HFF-Myc (cell line): ENCODE results near the gene ACSS2.

Source experiments
- DNase-seq: peaks from one replicate; pipeline ENCODE4 v3.0.0-alpha.2; 2011; ENCODE audit warnings: low read depth; ENCODE audit errors: extremely low read depth
- H3K4me3 ChIP-seq: replicated peaks from 2 replicates; pipeline ENCODE4 v1.5.1; 2011; ENCODE audit warnings: low read depth, mild to moderate bottlenecking, control low read depth, low read length
- CTCF ChIP-seq: IDR thresholded peaks from 2 replicates; pipeline ENCODE4 v1.5.1; 2012; ENCODE audit warnings: mild to moderate bottlenecking, low read depth, low read length, control low read depth; ENCODE audit errors: missing control alignments

Gene ACSS2

GRCh38 chr20:34965051-34965450 is 88.6 kb downstream of the ACSS2 start:
- no peak overlapping the region for H3K4me3 ChIP-seq
- no peak for DNase-seq
- TF ChIP-seq CTCF: no peak

- no peak for TF ChIP-seq CTCF
- DNase-seq: no peak
- H3K4me3 ChIP-seq: no peak overlapping the region
Observed at GRCh38 chr20:34967421-34967820, 91.0 kb downstream of the ACSS2 start.

- H3K4me3 ChIP-seq: no peak overlapping the region
- DNase-seq: no peak
- no peak for TF ChIP-seq CTCF
Observed at GRCh38 chr20:34968042-34968775, 91.8 kb downstream of the ACSS2 start.

GRCh38 chr20:34970193-34970840 is 93.9 kb downstream of the ACSS2 start:
- TF ChIP-seq CTCF: no peak
- H3K4me3 ChIP-seq: no peak overlapping the region
- DNase-seq: no peak

- no peak for DNase-seq
- H3K4me3 ChIP-seq: no peak overlapping the region
- TF ChIP-seq CTCF: no peak
Observed at GRCh38 chr20:34970846-34971560, 94.6 kb downstream of the ACSS2 start.

- no peak for DNase-seq
- H3K4me3 ChIP-seq: no peak overlapping the region
- TF ChIP-seq CTCF: no peak
Observed at GRCh38 chr20:34971561-34972235, 95.3 kb downstream of the ACSS2 start.
